Omental fat pad (tissue), 4 donors: ENCODE data around the gene DLK1. TPM values are rescaled to one million over a fixed set of nuclear protein-coding genes. Genes with fewer than 3 reads are reported as not detected.

Experiments
- ATAC-seq: fragments of 150-250 bp; one replicate; pipeline ENCODE4 v1.9.1; 2016; ENCODE audit warnings: mild to moderate bottlenecking, moderate library complexity; ENCODE audit not compliant: low FRiP score
- DNase-seq: peaks from one replicate; pipeline ENCODE4 v3.0.0-alpha.2; 2019; ENCODE audit warnings: low spot score
- total RNA-seq, 4 donors: library from RNA; depleted of rRNA; stranded (reverse); fragments of >200 nt; gene quantifications; one replicate each; pipeline ENCODE4 v1.1.0, GENCODE V29; 2016
- TF ChIP-seq, protein P1 (sequence below), 3 donors: fragments of 450-650 bp; IDR thresholded peaks; one replicate each; pipeline ENCODE4 v1.5.1; 2016 to 2017; ENCODE audit warnings: antibody characterized with exemption in 3 of 3, mild to moderate bottlenecking in 3 of 3, moderate library complexity in 2 of 3

Gene DLK1
- total RNA-seq, 4 donors from 2014 or later = not detected

DNA sequence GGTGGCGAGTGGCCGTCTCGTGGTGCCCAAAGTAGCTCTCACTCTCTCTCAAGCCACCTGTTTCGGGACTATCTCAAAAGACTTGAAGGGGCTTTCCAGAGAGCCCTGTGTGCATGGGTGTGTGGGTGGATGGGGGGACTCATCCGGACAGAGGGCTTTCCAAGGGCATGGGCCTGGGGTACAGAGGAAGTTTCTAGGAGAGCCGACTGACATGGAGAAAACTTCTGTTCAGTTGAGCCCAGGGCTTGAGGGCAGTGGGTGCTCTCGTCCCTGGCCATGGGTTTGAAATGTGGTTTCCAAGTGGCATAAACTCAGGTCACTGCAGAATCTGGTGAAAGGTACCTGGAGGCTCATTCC is 51.8 kb downstream of the DLK1 start:
- DNase-seq = no peak
- ATAC-seq = no peak
- TF ChIP-seq, protein P1, sequence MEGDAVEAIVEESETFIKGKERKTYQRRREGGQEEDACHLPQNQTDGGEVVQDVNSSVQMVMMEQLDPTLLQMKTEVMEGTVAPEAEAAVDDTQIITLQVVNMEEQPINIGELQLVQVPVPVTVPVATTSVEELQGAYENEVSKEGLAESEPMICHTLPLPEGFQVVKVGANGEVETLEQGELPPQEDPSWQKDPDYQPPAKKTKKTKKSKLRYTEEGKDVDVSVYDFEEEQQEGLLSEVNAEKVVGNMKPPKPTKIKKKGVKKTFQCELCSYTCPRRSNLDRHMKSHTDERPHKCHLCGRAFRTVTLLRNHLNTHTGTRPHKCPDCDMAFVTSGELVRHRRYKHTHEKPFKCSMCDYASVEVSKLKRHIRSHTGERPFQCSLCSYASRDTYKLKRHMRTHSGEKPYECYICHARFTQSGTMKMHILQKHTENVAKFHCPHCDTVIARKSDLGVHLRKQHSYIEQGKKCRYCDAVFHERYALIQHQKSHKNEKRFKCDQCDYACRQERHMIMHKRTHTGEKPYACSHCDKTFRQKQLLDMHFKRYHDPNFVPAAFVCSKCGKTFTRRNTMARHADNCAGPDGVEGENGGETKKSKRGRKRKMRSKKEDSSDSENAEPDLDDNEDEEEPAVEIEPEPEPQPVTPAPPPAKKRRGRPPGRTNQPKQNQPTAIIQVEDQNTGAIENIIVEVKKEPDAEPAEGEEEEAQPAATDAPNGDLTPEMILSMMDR (IDR thresholded peaks at IDR 0.05) = no peak

DNA sequence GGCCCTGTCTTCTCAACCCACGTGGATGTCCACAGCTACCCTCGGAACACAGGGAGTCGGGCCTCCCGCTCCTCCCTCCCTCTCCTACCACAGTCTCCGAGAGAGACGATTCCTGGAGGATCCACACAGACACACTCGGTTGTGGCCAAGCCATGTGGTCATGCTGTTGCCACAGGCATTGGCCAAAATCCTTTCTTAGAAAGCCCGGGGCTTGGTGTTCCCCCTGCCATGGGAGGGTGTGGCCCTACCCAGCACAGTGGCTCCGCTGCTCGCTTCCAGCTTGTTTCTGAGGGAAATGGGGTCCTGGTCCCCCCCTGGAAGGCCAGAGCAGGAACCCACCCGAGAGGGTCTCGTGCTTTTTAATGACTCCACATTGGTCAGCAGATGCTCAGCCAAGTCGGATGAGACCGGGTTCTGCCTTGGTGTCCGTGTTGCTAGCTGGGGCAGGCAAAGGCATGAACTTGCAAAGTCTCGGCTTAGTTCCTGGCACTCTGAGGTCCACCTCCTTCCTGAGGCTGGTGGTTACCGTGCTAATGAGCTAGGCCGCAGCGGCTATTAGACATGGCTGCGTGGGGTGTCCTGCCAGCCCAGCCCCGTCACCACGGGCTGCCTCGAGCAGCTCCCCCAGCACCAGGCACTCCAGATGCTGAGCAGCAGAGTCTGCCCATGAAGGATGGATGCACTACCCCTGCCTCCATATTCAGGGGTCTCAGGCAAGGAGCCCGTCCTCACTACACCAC is 52.4 kb downstream of the DLK1 start:
- ATAC-seq (no peak), DNase-seq (no peak)
- TF ChIP-seq, protein P1 (IDR thresholded peaks at IDR 0.05) = no peak

DNA sequence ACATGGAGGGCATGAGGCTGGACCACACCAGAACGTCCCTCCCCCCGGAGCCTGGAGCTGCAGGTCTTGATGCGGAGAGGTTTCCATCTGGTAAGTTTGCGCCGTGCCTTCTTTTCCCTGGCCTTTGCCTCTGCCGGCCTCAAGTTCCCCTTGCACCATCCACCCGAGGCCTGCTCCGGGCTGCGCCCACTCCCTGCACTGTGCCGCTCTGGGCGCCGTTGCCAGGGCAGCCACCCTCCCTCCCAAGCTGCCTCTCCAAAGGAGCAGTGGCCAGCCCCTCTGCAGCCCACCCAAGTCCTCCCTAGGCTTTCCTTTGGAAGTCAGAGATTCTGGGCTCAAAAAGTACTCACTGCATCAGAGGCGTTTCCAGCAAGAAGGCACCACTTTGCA is 53.0 kb downstream of the DLK1 start:
- TF ChIP-seq, protein P1 (IDR thresholded peaks at IDR 0.05) = no peak
- ATAC-seq (no peak), DNase-seq (no peak)

DNA sequence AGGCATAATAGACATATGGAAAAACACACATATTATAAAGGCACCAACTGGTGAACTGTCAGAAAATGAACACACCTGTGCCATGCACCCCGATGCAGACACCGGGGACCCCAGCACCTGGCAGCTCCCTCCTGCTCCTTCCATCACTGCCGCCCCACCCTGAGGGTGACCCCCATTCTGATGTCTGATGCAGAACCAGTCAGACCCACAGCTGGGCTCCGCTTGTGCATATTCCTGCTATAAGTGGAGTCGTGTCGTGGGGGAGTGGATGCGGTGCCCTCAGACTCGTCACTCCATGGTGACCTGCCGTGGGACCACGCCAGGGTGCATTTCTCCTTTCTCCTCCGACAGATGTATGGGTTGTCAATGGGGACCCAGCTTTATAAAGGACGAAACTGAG is 53.6 kb downstream of the DLK1 start:
- DNase-seq (no peak), ATAC-seq (no peak)
- TF ChIP-seq, protein P1 (IDR thresholded peaks at IDR 0.05) = no peak

DNA sequence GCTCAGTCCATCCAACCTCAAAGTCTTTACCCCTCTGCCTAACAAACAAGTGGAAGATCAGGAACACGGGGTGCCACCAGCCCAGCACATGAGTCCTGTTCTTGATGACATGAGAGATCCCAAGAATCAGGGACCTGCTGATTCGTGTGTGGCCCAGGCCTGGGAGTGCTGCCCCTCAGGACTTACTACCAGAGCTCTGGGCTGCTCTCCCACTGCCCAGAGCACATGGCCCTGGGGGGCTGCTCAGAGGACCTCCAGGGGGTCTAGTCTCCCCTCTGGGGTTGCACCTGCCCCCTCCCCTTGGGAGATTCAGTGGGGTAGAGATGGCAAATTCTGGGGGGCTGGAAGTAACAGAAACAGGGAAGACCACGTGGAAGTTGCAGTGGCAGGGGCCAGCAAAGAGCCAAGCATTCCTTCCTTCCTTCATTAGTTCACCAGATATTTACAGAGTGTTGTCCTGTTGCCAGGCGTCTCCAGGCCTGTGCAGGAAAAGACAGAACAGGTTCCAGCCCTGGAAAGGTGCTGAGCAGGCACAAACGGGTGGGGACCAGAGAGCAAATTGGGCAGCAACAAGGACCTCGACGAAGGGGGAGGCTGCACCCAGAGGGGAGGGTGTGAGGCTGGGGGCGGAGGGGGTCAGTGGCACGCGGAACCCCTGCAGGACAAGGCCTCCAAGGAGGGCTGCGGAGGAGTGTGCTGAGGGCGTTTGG is 54.1 kb downstream of the DLK1 start:
- ATAC-seq = no peak
- no peak for DNase-seq
- TF ChIP-seq, protein P1 (IDR thresholded peaks at IDR 0.05) = no peak

DNA sequence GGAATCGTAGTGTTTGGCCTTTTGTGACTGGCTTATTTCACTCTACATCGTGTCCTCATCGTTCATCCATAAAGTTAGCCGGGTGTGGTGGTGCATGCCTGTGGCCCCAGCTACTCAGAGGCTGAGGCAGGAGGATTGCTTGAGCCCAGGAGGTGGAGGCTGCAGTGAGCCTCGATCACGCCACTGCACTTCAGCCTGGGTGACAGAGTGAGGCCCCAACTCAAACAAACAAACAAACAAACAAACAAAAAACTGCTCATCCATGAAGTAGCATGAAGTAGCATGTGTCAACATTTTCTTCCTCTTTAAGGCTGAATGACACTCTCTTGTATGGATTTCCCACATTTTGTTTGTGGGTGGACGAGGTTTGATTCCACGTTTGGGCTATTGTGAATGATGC is 55.3 kb downstream of the DLK1 start:
- ATAC-seq = no peak
- DNase-seq = no peak
- TF ChIP-seq, protein P1 (IDR thresholded peaks at IDR 0.05) = no peak
